ENCODE results near the gene TOX4.
"Not testable (repeated sequence)": the region's sequence is repeated elsewhere in the genome, so short reads cannot be mapped to it uniquely, and the experiment has no call there.

TOX4 gene

DNA sequence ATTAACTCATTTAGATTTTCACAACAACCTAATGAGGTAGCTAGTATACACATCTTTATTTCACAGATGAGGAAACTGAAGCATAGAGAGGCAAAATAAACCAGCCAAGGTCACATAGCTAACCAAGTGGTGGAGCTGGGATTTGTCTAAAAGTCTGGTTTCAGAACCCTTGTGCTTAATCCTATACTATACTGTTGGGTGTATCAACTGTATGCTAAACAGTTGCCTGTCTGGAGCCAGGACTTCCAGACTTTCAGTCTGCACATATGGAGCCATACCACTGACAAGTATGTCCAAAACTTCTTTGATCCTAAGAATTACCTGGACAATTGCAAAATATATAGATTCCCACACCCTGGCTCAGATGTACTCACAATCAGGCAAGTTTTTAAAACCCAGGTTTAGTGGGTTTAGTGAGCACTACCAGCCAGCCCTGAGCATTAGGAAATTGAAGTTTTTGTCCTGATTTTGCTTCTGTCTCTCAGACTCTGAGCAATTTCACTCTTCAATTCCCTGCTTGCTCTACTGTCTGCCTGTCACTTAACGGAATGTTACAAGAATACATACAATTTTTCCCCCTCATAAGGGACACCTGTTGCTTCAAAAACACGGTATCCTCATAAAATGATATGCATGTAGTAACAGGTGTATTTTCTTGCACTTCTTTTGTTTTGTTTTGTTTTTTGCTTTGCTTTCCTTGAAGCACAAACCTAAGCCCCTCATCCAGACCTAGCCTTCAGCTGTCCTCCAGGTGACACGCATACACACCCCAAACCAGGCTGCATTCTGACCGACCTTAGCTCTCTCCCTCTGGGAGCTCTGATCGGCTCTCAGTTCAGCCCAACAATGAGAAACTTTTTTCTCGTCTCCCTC, 58.8 kb downstream of the TOX4 start:
- DNase-seq (ENCODE audit: low spot score), result no peak

DNA sequence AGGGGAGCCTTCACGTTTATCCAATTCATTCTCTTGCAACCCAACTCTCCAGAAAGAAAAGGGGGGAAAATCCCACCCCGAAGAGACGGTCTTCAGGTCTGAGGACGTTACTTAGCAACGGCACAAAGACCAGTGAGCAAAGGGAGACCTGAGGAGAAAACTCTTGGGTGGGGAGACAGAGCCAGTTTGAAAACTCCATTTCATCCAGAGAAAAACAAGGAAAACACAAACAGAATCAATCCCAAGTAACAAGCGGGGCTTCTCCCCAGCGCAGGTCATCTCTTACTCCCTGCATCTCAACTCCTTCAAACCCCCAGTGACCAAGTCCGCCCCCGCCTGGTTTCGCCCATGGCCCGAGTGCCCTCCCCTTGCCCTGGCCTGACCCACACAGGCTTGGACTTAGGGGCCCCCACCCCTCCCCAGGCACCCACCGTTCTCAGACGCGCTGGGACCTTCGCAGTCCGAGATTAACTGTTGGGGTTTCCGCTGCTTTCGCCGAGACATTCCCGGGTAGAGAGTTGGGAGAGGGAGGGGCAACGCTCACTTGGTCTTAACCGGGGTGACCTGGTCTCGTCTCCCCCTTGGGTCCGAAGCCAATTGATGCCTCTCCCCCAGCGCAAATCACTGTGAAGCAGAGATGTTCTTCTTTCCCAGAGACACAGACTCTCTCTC, 59.6 kb downstream of the TOX4 start:
- no peak for DNase-seq (ENCODE audit: low spot score)

DNA sequence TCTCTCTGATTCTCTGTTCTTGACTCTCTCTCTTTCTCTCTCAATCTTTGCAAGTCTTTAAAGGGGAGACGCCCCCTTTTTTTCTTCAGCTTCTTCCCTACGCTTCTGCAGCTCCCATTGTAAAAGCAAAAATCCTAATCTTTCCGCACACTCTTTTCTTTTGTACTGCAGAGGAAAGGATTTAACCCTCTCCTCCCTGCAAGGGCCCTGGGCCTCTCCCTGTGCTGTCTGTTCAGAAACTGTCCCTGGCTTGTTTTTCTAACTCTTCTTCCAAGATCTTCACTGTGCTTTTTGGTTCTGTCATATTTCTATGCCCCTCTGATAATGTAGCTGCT, 60.1 kb downstream of the TOX4 start:
- no peak for DNase-seq (ENCODE audit: low spot score)

DNA sequence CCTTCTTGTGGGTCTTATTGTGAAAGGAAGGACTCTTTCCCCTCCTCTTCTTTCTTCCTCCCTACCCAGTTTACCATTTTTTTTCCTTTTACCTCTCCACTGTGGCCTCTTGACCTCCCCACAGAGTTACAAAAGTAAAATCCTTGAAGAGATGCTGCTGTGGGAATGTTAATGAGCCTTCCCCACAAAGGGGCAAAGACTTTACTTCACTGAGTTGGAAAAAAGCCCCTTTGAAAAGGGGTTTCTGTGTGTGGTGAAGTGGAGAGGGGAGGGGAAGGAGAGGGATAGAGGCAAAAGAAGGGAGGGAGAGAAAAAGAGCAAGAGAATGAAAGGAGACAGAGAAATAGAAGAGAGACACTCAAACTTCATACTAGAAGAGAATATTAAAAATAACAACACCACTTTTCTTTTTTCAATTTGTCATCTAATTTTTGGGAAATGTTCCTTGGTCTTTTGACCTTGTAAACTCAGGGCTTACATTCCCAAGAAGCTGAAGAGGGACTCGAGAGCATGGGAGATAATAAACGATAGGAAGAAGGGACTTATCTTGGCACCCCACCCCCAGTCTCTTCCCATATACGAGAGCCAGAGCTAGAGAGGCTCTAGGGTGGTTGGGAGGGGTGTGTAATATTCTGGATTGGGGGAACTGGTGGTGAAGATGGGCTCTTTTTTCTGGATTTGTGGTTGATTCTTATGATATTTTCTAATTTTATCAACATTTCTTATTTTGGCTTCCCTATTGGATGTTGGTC, 62.4 kb downstream of the TOX4 start:
- no peak for DNase-seq (ENCODE audit: low spot score)

DNA sequence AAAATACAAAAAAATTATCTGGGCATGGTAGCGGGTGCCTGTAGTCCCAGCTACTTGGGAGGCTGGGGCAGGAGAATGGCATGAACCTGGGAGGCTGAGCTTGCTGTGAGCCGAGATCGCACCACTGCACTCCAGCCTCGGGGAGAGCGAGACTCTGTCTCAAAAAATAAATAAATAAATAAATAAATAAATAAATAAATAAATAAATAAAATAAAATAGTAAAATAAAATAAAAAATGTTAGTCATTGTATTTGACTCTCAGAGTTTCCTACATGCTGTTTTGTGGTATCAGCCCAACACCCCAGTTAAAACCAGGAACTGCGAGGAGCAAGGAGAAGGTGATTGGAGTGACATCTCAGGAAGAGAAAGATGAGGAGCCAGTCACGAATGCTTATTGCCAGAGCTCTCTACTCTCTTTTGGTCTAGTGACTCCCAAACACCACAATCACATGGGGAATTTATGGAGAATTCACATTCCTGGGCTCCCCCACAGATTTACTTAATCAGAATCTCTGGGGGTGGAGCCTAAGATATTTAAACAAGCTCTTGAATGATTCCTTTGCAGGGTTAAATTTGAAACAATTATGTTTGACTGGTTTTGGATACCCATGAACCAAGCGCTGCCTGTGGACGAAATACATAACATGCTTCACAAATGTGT, 64.5 kb downstream of the TOX4 start:
- no peak for DNase-seq (ENCODE audit: low spot score)

DNA sequence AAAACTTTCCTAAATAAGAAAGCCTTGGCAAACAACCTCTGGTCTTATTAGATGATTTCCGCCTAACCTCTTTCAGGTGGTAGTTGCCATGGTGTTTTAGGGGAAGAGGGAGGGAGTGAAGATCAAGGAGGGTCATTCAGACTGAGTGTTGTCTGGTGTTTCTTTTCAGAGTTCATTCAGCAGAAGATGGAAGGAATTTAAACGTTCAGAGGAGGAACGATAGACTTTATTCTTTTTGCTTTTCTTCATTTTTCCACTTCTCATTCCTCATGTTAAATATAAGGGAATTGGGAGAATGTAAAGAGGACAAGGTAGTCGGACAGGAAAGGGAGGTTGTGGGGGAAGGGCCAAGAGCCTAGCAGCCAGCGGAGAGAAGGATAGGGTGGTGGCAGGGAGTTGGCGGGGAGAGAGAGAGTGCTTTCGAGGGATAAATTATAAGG, 66.5 kb downstream of the TOX4 start:
- DNase-seq (ENCODE audit: low spot score), result no peak

DNA sequence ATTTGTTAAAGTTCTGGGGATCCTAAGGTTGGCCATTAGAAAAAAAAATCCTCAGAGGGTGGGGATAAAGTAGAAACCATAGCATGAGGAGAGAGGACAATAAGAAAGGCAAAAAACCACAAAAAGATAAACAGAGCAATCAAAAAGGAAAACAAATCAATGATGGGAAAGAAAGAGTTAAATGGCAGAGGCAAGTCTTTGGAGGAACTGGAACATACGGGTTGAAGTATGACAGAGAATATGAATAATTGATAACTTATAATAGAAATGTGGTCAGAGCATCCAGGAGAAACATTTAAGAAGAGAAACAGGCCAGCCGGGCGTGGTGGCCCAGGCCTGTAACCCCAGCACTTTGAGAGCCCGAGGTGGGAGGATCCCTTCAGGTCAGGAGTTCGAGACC, 67.0 kb downstream of the TOX4 start:
- DNase-seq (ENCODE audit: low spot score), result no peak

DNA sequence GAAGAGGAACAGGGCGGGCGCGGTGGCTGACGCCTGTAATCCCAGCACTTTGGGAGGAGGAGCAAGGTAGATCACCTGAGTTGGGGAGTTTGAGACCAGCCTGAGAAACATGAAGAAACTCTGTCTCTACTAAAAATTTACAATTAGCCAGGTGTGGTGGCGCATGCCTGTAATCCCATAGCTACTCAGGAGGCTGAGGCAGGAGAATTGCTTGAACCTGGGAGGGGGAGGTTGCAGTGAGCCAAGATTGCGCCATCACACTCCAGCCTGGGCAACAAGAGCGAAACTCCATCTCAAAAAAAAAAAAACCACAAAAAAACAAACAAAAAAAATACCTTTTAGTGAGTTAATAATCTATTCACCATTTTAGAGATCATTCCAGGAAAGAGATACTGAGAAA, 67.6 kb downstream of the TOX4 start:
- DNase-seq (ENCODE audit: low spot score), result not testable (repeated sequence)

Data from COLO829 (cell line).